ENCODE data around the gene TSPAN9.

Gene TSPAN9

GRCh38 chr12:3054374-3054773, 22.8 kb upstream of the TSPAN9 start:
- Histone ChIP-seq H3K36me3 (no peaks in the 10 kb centered on the region), H3K27me3 (ENCODE audit: insufficient read depth, low read depth, severe bottlenecking) (no peaks in the 10 kb centered on the region)
- TF ChIP-seq CTCF (IDR thresholded peaks at IDR 0.05; ENCODE audit: low read depth, low read length): no peak

GRCh38 chr12:3055026-3055703, 22.0 kb upstream of the TSPAN9 start:
- no peak for TF ChIP-seq CTCF (IDR thresholded peaks at IDR 0.05; ENCODE audit: low read depth, low read length)
- no peak overlapping the region for H3K4me3 ChIP-seq (ENCODE audit: low read depth, low read length)
- H3K9me3 ChIP-seq (ENCODE audit: severe bottlenecking): no peaks in the 10 kb centered on the region
- DNase-seq: no peak
- H3K27me3 ChIP-seq (ENCODE audit: insufficient read depth, low read depth, severe bottlenecking): no peaks in the 10 kb centered on the region
- peak overlapping the region; percentile 62 for H3K27ac ChIP-seq
- no peaks in the 10 kb centered on the region for H3K36me3 ChIP-seq

More at GRCh38 chr12:3054374-3054773, 22.8 kb upstream of the TSPAN9 start:
- no peaks in the 10 kb centered on the region for H3K9me3 ChIP-seq (ENCODE audit: severe bottlenecking)
- no peak overlapping the region for H3K4me3 ChIP-seq (ENCODE audit: low read depth, low read length)
- H3K27ac ChIP-seq: no peak overlapping the region
- DNase-seq: no peak

GRCh38 chr12:3055704-3056467, 21.3 kb upstream of the TSPAN9 start:
- no peak for TF ChIP-seq CTCF (IDR thresholded peaks at IDR 0.05; ENCODE audit: low read depth, low read length)
- Histone ChIP-seq H3K4me3 (ENCODE audit: low read depth, low read length) (no peak overlapping the region), H3K27me3 (ENCODE audit: insufficient read depth, low read depth, severe bottlenecking) (no peaks in the 10 kb centered on the region), H3K9me3 (ENCODE audit: severe bottlenecking) (no peaks in the 10 kb centered on the region), H3K36me3 (no peaks in the 10 kb centered on the region), H3K27ac (peak overlapping the region; percentile 62)
- DNase-seq: no peak

GRCh38 chr12:3061059-3061458, 16.1 kb upstream of the TSPAN9 start:
- Histone ChIP-seq H3K9me3 (ENCODE audit: severe bottlenecking) (peaks cover 6% of the 10 kb centered on the region), H3K36me3 (no peaks in the 10 kb centered on the region), H3K4me3 (ENCODE audit: low read depth, low read length) (no peak overlapping the region), H3K27me3 (ENCODE audit: insufficient read depth, low read depth, severe bottlenecking) (no peaks in the 10 kb centered on the region), H3K27ac (peak overlapping the region; percentile 42; the same call in 1 of the 2 replicates)
- TF ChIP-seq CTCF (IDR thresholded peaks at IDR 0.05; ENCODE audit: low read depth, low read length): no peak
- peak; percentile 75 for DNase-seq

GRCh38 chr12:3061501-3062215, 15.5 kb upstream of the TSPAN9 start:
- H3K4me3 ChIP-seq (ENCODE audit: low read depth, low read length): no peak overlapping the region
- peak overlapping the region; percentile 42 for H3K27ac ChIP-seq
- no peak for TF ChIP-seq CTCF (IDR thresholded peaks at IDR 0.05; ENCODE audit: low read depth, low read length)
- peaks cover 6% of the 10 kb centered on the region for H3K9me3 ChIP-seq (ENCODE audit: severe bottlenecking)
- H3K36me3 ChIP-seq: no peaks in the 10 kb centered on the region
- H3K27me3 ChIP-seq (ENCODE audit: insufficient read depth, low read depth, severe bottlenecking): no peaks in the 10 kb centered on the region
- DNase-seq: no peak

Measured in WERI-Rb-1 (cell line).